Stimulated activated CD4-positive, alpha-beta T cell treated with anti-CD3 and anti-CD28 coated beads, Interleukin-4, amount 100 ng/mL, for 1 hour (primary cell): Measurements from ENCODE around the gene WSB1.
"Not testable (repeated sequence)": the region's sequence is repeated elsewhere in the genome, so short reads cannot be mapped to it uniquely, and the experiment has no call there.

Experiments
- DNase-seq: peaks from one replicate; pipeline ENCODE4 v3.0.0-alpha.2; 2020

The WSB1 gene, protein sequence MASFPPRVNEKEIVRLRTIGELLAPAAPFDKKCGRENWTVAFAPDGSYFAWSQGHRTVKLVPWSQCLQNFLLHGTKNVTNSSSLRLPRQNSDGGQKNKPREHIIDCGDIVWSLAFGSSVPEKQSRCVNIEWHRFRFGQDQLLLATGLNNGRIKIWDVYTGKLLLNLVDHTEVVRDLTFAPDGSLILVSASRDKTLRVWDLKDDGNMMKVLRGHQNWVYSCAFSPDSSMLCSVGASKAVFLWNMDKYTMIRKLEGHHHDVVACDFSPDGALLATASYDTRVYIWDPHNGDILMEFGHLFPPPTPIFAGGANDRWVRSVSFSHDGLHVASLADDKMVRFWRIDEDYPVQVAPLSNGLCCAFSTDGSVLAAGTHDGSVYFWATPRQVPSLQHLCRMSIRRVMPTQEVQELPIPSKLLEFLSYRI

DNA sequence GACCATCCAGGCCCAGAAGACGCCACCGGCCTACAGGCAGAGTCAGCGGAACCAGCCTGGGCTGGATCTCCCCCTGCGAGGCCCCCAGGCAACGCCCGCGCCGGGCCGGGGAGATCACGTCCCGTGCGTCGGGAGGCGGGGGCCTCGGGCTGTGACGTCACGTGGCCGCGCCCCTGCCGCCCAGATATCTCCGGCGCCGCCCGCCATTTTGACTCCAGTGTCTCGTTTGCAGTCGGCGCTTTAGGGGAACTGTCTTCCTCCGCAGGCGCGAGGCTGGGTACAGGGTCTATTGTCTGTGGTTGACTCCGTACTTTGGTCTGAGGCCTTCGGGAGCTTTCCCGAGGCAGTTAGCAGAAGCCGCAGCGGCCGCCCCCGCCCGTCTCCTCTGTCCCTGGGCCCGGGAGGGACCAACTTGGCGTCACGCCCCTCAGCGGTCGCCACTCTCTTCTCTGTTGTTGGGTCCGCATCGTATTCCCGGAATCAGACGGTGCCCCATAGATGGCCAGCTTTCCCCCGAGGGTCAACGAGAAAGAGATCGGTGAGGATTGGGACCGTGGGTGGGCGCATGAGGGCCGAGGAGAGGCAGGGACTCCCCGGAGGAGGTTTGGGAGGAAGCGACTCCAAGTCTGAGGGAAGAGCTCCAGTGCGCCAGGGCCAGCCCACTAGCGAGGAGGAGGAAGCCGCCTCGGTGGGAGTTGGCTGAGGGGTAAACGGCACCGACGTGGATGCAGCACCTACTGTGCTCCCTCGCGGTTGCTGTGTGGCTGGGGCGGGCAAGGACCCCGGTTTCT lies at the start of gene WSB1:
TSS of gene WSB1 (plus strand) at position 217 of the 791 bp plus-strand sequence. CDS start at position 499, 282 bp downstream.
- DNase-seq: peak; percentile 93

DNA sequence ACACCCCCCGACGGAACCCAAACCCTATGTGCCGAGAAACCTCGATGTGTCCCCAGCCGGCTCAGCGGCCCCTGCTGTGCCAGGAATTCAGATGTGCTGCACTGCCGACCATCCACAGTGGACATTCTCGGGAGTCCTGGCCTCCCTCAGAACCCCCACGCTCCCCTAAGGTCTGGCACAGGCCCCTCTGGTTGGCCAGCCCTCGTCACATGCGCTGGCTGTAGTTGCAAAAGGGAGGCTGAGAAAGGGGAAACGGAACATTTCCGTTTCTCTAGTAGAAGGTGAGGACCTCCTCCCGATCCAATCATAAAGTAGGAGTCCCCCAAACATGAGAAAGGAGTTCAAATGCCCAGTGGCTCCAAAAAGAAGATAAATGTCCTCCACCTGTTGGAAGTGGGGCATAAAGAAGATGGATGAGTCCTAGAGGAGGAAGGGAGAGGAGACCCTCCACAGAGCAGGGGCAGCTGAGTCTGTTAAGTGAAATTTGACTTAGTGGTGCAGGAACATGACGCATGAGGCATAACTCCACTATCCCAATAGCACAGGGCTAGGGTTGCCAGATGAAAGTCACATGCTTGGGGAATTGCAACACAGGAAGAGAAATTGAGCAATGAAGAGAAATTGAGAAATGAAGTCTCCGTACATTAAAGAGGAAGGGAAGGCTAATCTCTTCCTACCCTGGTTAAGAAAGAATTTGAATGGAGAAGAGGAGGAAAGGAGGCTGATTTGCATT lies 49.3 kb upstream of the WSB1 start:
- DNase-seq: no peak

- DNase-seq: peak; percentile 27
These were observed 48.7 kb upstream of the WSB1 start for GRCh38 chr17:27245230-27245696.

DNA sequence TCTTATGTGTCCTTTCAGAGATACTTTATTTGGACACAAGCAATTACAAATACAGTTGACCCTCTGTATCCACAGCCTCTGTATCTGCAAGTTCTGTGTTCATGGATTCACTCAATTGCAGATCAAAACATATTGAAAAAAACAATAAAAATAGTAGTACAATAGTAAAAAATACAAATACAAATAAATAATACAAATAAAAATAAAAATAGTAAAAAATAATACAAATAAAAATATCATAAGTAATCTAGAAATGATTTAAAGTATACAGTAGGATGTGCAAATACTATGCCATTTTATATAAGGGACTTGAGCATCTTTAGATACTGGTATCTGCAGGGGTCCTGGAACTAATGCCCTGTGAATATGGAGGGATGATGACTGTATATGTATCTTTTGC lies 47.4 kb upstream of the WSB1 start:
- DNase-seq: no peak

- DNase-seq: no peak
These were observed 46.6 kb upstream of the WSB1 start for GRCh38 chr17:27247071-27247957.

DNA sequence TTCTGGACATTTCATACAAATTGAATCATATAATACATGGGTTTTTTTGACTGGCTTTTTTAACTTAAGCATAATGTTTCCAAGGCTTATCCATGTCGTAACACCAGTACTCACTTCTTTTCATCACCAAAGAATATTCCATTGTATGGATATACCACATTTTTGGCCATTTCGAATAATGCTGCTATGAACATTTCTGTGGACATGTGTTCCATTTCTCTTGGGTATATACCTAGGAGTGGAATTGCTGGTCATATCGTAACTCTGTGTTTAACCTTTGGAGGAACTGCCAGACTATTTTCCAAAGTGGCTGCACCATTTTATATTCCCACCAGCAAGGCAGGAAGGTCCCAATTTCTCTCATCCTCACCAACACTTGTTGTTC lies 46.0 kb upstream of the WSB1 start:
- no peak for DNase-seq

DNA sequence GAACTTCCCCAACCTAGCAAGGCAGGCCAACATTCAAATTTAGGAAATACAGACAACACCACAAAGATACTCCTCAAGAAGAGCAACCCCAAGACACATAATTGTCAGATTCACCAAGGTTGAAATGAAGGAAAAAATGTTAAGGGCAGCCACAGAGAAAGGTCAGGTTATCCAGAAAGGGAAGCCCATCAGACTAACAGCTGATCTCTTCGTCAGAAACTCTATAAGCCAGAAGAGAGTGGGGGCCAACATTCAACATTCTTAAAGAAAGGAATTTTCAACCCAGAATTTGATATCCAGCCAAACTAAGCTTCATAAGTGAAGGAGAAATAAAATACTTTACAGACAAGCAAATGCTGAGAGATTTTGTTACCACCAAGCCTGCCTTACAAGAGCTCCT lies 43.1 kb upstream of the WSB1 start:
- DNase-seq: not testable (repeated sequence)

DNA sequence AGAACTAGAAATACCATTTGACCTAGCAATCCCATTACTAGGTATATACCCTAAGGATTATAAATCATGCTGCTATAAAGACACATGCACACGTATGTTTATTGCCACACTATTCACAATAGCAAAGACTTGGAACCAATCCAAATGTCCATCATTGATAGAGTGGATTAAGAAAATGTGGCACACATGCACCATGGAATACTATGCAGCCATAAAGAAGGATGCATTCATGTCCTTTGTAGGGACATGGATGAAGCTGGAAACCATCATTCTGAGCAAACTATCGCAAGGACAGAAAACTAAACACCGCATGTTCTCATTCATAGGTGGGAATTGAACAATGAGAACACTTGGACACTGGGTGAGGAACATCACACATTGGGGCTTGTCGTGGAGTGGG lies 39.1 kb upstream of the WSB1 start:
- not testable (repeated sequence) for DNase-seq

DNA sequence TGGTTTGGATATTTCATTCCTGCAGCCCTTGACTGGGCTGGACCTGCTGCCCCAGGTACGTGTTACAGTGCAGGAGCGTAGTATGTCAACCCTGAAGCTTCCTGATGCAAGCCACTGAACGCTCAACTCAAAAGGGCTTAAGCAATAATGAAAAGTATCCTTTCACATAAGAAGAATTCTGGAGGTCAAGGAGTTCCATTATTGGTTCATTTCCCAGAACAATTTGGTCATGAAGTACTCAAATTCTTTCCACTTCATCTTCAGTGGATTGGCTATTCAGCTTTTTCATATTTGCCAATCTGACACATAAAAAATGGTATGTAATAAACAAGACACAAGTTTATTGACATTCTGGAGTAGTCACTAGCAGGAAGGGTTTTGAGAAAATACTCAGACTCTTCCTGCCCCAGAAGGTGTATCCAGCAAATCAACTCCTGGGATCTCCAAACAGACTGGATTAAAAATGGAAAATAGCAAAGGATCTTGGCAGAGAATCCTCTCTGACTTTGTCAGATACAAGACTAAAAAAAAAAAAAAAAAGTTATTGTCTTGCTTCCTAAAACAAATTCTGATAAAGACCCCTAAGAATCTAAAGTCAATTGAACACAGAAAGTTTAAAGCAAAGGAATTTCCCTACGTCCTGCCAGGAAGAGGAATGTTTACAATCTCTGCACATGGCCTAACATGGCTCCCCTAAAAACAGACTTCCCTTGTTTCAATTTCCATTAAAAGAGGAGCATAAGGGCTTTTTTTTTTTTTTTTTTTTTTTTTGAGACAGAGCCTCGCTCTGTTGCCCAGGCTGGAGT lies 37.5 kb upstream of the WSB1 start:
- DNase-seq: no peak

DNA sequence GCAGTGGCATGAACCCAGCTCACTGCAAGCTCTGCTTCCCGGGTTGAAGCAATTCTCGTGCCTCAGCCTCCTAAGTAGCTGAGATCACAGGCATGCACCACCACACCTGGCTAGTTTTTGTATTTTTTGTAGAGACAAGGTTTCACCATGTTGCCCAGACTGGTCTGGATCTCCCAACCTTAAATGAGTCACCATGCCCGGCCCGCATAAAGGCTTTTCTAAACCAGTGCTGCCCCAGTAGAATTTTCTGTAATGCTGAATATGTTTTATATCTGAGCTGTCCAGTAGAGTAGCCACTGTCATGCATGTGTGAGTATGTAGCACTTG lies 36.9 kb upstream of the WSB1 start:
- DNase-seq: no peak

DNA sequence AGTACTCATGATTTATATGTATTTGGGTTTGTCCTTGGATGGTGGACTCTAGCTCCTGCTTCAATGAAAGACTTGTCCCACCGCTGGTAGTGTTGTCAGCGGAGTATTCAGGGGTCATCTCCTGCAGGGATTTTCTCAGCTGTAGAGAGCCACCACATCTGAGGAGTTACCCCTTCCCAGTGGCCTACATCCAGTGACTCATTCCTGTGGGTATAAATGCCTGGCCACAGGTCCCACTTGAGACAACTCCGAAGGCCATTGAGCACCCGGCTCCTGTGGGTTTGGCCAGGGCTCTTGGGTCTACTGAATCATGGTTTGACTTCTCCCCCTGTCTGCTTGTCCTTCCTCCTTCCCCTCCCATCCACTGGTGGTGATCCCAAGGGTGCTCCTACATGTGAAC lies 34.6 kb upstream of the WSB1 start:
- DNase-seq: no peak

- DNase-seq: no peak
These were observed 30.5 kb upstream of the WSB1 start for GRCh38 chr17:27263386-27263785.

GRCh38 chr17:27264068-27264812 lies 29.7 kb upstream of the WSB1 start:
- DNase-seq: no peak

GRCh38 chr17:27265333-27265732 lies 28.6 kb upstream of the WSB1 start:
- no peak for DNase-seq

DNA sequence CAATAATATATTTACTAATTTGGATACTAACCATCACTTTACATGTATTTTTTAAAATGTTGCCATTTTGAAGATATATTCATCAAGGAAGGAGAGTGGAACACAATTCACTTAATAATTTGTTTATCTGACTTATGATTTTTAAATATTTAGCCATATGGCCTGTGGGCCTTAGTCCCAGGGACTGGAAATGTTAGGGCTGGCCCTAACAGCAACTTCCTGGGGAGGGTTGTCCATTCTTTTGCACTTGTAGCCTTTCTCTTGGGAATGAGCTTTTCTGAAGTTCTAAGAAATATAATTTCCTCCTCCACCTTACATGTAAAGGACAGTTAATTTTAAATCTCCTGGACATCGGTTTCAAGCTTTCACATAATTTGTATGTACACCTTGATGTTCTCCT lies 27.7 kb upstream of the WSB1 start:
- no peak for DNase-seq

- DNase-seq: no peak
These were observed 25.4 kb upstream of the WSB1 start for GRCh38 chr17:27268394-27269085.

GRCh38 chr17:27269201-27269600 lies 24.7 kb upstream of the WSB1 start:
- DNase-seq: no peak

DNA sequence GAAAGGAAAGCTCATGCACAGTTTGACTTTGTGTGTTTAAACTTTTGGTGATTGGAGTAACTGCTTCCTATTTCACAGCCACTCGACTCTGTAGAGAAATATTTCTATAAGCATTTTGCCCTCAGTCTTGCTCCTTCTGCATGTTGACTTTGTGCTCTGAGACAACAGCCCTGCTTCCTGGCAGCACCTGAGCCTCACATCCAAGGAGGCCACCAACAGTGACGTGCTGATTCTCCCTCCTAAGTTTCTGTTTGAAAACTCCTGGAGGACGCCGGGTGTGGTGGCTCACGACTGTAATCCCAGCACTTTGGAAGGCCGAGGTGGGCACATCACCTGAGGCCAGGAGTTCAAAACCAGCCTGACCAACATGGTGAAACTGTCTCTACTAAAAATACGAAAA lies 23.9 kb upstream of the WSB1 start:
- DNase-seq: no peak

DNA sequence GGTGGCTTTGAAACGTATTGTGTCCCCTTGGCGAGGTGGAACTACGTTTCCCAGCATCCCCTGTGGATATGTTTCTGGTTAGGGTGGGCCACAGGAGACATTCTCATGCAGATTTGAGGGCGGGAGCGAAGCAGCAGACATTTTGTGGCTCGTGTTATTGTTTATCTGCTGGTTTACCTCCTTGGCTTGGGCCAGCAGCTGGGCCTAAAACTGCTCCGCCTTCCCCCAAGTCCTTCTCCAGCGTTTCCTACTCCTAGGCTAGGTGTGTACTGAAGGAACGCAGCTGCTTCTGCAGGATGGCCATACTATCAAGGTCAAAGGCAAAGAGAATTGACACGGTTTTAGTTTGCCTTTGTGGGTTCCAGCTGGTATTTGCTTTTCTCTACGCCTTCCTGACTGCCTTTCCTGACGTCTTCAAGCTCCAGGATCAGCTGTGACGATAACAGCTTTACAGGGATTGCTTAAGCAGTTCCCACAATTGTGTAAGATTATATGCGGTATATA lies 17.2 kb upstream of the WSB1 start:
- DNase-seq: no peak

- not testable (repeated sequence) for DNase-seq
These were observed 14.8 kb upstream of the WSB1 start for GRCh38 chr17:27279132-27279531.
